Neuronal stem cell (in vitro differentiated cells): ENCODE data around the gene OR52W1. TPM values are rescaled to one million over a fixed set of nuclear protein-coding genes. Genes with fewer than 3 reads are reported as not detected.
A peak's percentile ranks its signal among the peaks of the same experiment; 100 is the strongest.

Experiments used
- DNase-seq: peaks from one replicate; pipeline ENCODE4 v3.0.0-alpha.2; 2013; ENCODE audit warnings: low spot score
- H2AFZ ChIP-seq: one replicate; pipeline ENCODE4 v1.6.1; 2013; ENCODE audit warnings: mild to moderate bottlenecking, low read length, inconsistent platforms
- H2AK5ac ChIP-seq: 2 replicates; pipeline ENCODE4 v1.6.1; 2013; ENCODE audit warnings: low read depth, mild to moderate bottlenecking, inconsistent platforms, low read length, moderate library complexity, mixed read lengths
- H2BK120ac ChIP-seq: 2 replicates; pipeline ENCODE4 v1.6.1; 2013; ENCODE audit warnings: low read depth, mild to moderate bottlenecking, inconsistent platforms, low read length, moderate library complexity, mixed read lengths
- H2BK12ac ChIP-seq: one replicate; pipeline ENCODE4 v1.6.1; 2013; ENCODE audit warnings: low read length, inconsistent platforms
- H2BK15ac ChIP-seq: 2 replicates; pipeline ENCODE4 v1.6.1; 2013; ENCODE audit warnings: mild to moderate bottlenecking, low read length, inconsistent platforms, mixed read lengths
- H2BK5ac ChIP-seq: one replicate; pipeline ENCODE4 v1.6.1; 2013; ENCODE audit warnings: inconsistent platforms, mild to moderate bottlenecking, low read length, moderate library complexity
- H3K14ac ChIP-seq: one replicate; pipeline ENCODE4 v1.6.1; 2013; ENCODE audit warnings: low read length, inconsistent platforms
- H3K18ac ChIP-seq: 2 replicates; pipeline ENCODE4 v1.6.1; 2013; ENCODE audit warnings: low read length, inconsistent platforms
- H3K23ac ChIP-seq: 2 replicates; pipeline ENCODE4 v1.6.1; 2013; ENCODE audit warnings: low read depth, mild to moderate bottlenecking, mixed read lengths, low read length, inconsistent platforms; ENCODE audit not compliant: poor library complexity
- H3K27ac ChIP-seq: replicated peaks from 3 replicates; pipeline ENCODE4 v1.5.1; 2013; ENCODE audit warnings: low read length, inconsistent platforms
- H3K27me3 ChIP-seq, 3 experiments: 2 replicates each; pipeline ENCODE4 v1.6.1; 2013; ENCODE audit warnings: low read length in 3 of 3, mild to moderate bottlenecking in 2 of 3, inconsistent platforms in 1 of 3, low read depth in 1 of 3, mixed read lengths in 1 of 3, moderate library complexity in 1 of 3; ENCODE audit not compliant: control insufficient read depth in 3 of 3, insufficient read depth in 3 of 3
- H3K36me3 ChIP-seq, 2 donors: replicated peaks in 1 of 2; 2 replicates each; pipeline ENCODE4 v1.6.1; 2013; ENCODE audit warnings: low read length in 2 of 2; ENCODE audit not compliant: control insufficient read depth in 2 of 2, insufficient read depth in 2 of 2
- H3K4ac ChIP-seq: 2 replicates; pipeline ENCODE4 v1.6.1; 2013; ENCODE audit warnings: inconsistent platforms, mild to moderate bottlenecking, low read length, moderate library complexity
- H3K4me1 ChIP-seq, 2 donors: 1 replicate in 1 of 2; 2 replicates in 1 of 2; pipeline ENCODE4 v1.6.1; 2013; ENCODE audit warnings: low read length in 2 of 2, low read depth in 1 of 2; ENCODE audit not compliant: control insufficient read depth in 2 of 2, insufficient read depth in 1 of 2
- H3K4me2 ChIP-seq: one replicate; pipeline ENCODE4 v1.6.1; 2013; ENCODE audit warnings: mild to moderate bottlenecking, low read length, inconsistent platforms; ENCODE audit not compliant: insufficient read depth, poor library complexity, severe bottlenecking
- H3K4me3 ChIP-seq, 2 donors: 2 replicates each; pipeline ENCODE4 v1.5.1; 2013; ENCODE audit warnings: low read length in 2 of 2, mild to moderate bottlenecking in 2 of 2, inconsistent platforms in 1 of 2, moderate library complexity in 1 of 2
- H3K79me1 ChIP-seq: one replicate; pipeline ENCODE4 v1.6.1; 2013; ENCODE audit warnings: low read depth, mild to moderate bottlenecking, inconsistent platforms, low read length, moderate library complexity
- H3K9ac ChIP-seq: one replicate; pipeline ENCODE4 v1.6.1; 2013; ENCODE audit warnings: mild to moderate bottlenecking, low read depth, low read length, inconsistent platforms; ENCODE audit not compliant: poor library complexity
- H3K9me3 ChIP-seq, 2 donors: replicated peaks in 1 of 2; 2 replicates each; pipeline versions ENCODE3 to v1.6.1; 2013; ENCODE audit warnings: low read length in 2 of 2, mild to moderate bottlenecking in 2 of 2, inconsistent platforms in 1 of 2, low read depth in 1 of 2, mixed read lengths in 1 of 2, moderate library complexity in 1 of 2; ENCODE audit not compliant: control insufficient read depth in 2 of 2, insufficient read depth in 1 of 2
- H4K8ac ChIP-seq: one replicate; pipeline ENCODE4 v1.6.1; 2013; ENCODE audit warnings: low read depth, mild to moderate bottlenecking, inconsistent platforms, low read length, moderate library complexity
- H4K91ac ChIP-seq: one replicate; pipeline ENCODE4 v1.6.1; 2013; ENCODE audit warnings: low read length, low read depth, mild to moderate bottlenecking, inconsistent platforms; ENCODE audit not compliant: poor library complexity
- WGBS, 2 donors: extraction: QIAGEN DNeasy Blood & Tissue Kit; methylation state at CpG; one replicate each; pipeline ENCODE4 v1.1.7; 2013; ENCODE audit warnings: missing lambda C conversion rate in 2 of 2, mixed read lengths in 1 of 2; ENCODE audit not compliant: insufficient read length in 2 of 2, insufficient replicate concordance in 1 of 2; ENCODE audit errors: extremely low coverage in 2 of 2; 5-methylcytosine and 5-hydroxymethylcytosine counted together
- polyA plus RNA-seq, 2 experiments: library from polyadenylated mRNA; stranded (reverse); fragments of 200-250 nt; gene quantifications; one replicate each; pipeline ENCODE4 v1.2.3, GENCODE V29; 2013

Gene OR52W1, protein sequence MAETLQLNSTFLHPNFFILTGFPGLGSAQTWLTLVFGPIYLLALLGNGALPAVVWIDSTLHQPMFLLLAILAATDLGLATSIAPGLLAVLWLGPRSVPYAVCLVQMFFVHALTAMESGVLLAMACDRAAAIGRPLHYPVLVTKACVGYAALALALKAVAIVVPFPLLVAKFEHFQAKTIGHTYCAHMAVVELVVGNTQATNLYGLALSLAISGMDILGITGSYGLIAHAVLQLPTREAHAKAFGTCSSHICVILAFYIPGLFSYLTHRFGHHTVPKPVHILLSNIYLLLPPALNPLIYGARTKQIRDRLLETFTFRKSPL
- not detected for polyA plus RNA-seq (2013, experiment 1 of 2)
- not detected for polyA plus RNA-seq (2013, experiment 2 of 2)

DNA sequence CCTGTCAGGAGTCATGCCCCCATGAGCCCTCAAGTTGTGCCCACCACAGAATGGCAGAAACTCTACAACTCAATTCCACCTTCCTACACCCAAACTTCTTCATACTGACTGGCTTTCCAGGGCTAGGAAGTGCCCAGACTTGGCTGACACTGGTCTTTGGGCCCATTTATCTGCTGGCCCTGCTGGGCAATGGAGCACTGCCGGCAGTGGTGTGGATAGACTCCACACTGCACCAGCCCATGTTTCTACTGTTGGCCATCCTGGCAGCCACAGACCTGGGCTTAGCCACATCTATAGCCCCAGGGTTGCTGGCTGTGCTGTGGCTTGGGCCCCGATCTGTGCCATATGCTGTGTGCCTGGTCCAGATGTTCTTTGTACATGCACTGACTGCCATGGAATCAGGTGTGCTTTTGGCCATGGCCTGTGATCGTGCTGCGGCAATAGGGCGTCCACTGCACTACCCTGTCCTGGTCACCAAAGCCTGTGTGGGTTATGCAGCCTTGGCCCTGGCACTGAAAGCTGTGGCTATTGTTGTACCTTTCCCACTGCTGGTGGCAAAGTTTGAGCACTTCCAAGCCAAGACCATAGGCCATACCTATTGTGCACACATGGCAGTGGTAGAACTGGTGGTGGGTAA lies at the start of gene OR52W1:
Gene OR52W1 (plus strand): TSS at position 51 of the 637 bp plus-strand sequence. CDS start 0 bp downstream, at position 51.
- H3K4me1 ChIP-seq, result no peaks in the 10 kb centered on the region
- peak within 1 kb of the TSS; percentile 37 for H2BK120ac ChIP-seq
- peak within 1 kb of the TSS; percentile 52 for H3K23ac ChIP-seq
- no peak within 1 kb of the TSS for H3K27ac ChIP-seq
- no peaks in the 10 kb centered on the region for H3K79me1 ChIP-seq
- no CpG with 5 or more reads among the region's 5 CpGs for WGBS, 2 donors
- no peak within 1 kb of the TSS for H3K9ac ChIP-seq
- peaks cover 0 to 5% (median 0%) of the 10 kb centered on the region in 3 experiments for H3K27me3 ChIP-seq
- no peak for DNase-seq
- no peak within 1 kb of the TSS for H2AFZ ChIP-seq
- H2AK5ac ChIP-seq, result peak within 1 kb of the TSS; percentile 9
- H3K9me3 ChIP-seq, result no peaks in the 10 kb centered on the region
- peak within 1 kb of the TSS; percentile 29 for H2BK5ac ChIP-seq
- no peak within 1 kb of the TSS for H4K91ac ChIP-seq
- peak within 1 kb of the TSS; percentile 21 for H3K14ac ChIP-seq
- H3K4me3 ChIP-seq, result peak within 1 kb of the TSS in 1 of 2 donors; percentile 56
- H2BK15ac ChIP-seq, result no peak within 1 kb of the TSS
- no peak within 1 kb of the TSS for H3K4me2 ChIP-seq
- H2BK12ac ChIP-seq, result peak within 1 kb of the TSS; percentile 76
- H3K4ac ChIP-seq, result no peak within 1 kb of the TSS
- no peak within 1 kb of the TSS for H3K18ac ChIP-seq
- H3K36me3 ChIP-seq, result peaks cover 0 to 6% of the 10 kb centered on the region in 2 donors
- no peak within 1 kb of the TSS for H4K8ac ChIP-seq

DNA sequence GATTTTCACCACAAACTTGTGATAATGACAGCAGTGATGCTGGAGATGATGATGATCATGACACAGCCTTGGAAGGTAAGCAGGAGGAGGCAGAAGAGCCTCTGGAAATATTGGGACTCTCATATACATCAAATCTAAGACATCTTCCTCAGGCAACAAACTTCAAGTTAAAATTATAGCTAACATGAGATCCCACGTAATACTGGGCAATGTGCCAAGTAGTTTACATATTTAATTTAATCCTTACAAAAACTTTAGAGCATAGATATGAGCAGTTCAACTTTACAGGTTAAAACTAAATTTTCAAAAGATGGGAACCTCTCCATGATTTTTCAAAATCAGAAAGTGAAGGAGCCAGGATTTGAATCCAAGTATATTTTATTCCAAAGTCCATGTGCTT lies 47.9 kb upstream of the OR52W1 start:
- no peak overlapping the region for H4K91ac ChIP-seq
- no peak overlapping the region for H3K27ac ChIP-seq
- H3K79me1 ChIP-seq, result no peaks in the 10 kb centered on the region
- no peaks in the 10 kb centered on the region for H3K4me1 ChIP-seq
- H4K8ac ChIP-seq, result no peak overlapping the region
- no peak overlapping the region for H2BK15ac ChIP-seq
- no peak overlapping the region for H3K9ac ChIP-seq
- DNase-seq, result no peak
- H3K18ac ChIP-seq, result no peak overlapping the region
- no peaks in the 10 kb centered on the region for H3K36me3 ChIP-seq
- H3K14ac ChIP-seq, result no peak overlapping the region
- no peak overlapping the region for H3K4ac ChIP-seq
- no peak overlapping the region for H2BK12ac ChIP-seq
- H2AK5ac ChIP-seq, result no peak overlapping the region
- H3K27me3 ChIP-seq, result no peaks in the 10 kb centered on the region
- H3K4me2 ChIP-seq, result no peak overlapping the region
- no peak overlapping the region for H2AFZ ChIP-seq
- no peak overlapping the region for H3K4me3 ChIP-seq
- no peak overlapping the region for H2BK5ac ChIP-seq
- H2BK120ac ChIP-seq, result no peak overlapping the region
- no peak overlapping the region for H3K23ac ChIP-seq
- WGBS, 2 donors, result no CpG with 5 or more reads among the region's 1 CpG
- no peaks in the 10 kb centered on the region for H3K9me3 ChIP-seq

DNA sequence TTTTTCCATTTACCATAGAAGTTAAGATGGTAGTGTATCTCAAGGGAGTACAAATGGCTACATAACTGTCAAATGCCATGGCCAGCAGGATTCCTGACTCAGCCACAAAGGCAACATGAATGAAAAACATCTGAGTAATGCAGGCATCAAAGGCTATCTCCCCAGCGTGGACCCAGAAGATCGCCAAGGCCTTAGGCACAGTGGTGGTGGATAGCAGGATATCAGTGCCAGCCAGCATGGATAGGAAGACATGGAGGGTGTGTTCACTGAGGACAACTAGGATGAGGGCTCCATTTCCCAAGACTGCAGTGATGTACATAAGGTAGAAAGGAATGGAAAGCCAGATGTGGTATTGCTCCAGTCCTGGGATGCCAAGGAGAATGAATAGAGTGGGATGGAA lies 46.9 kb upstream of the OR52W1 start:
- Histone ChIP-seq H3K4me2 (no peak overlapping the region), H2BK12ac (no peak overlapping the region), H3K4ac (no peak overlapping the region), H3K9me3 (no peaks in the 10 kb centered on the region), H3K14ac (no peak overlapping the region), H2BK15ac (no peak overlapping the region), H2AFZ (no peak overlapping the region), H3K27me3 (no peaks in the 10 kb centered on the region), H4K8ac (no peak overlapping the region), H4K91ac (no peak overlapping the region), H3K27ac (no peak overlapping the region), H2BK5ac (no peak overlapping the region), H3K4me3 (no peak overlapping the region), H3K36me3 (no peaks in the 10 kb centered on the region), H2BK120ac (no peak overlapping the region), H3K9ac (no peak overlapping the region), H3K18ac (no peak overlapping the region), H3K79me1 (no peaks in the 10 kb centered on the region), H3K23ac (no peak overlapping the region), H2AK5ac (no peak overlapping the region), H3K4me1 (peaks cover 0 to 3% of the 10 kb centered on the region in 2 donors)
- no CpG with 5 or more reads among the region's 2 CpGs for WGBS, 2 donors
- DNase-seq, result no peak

DNA sequence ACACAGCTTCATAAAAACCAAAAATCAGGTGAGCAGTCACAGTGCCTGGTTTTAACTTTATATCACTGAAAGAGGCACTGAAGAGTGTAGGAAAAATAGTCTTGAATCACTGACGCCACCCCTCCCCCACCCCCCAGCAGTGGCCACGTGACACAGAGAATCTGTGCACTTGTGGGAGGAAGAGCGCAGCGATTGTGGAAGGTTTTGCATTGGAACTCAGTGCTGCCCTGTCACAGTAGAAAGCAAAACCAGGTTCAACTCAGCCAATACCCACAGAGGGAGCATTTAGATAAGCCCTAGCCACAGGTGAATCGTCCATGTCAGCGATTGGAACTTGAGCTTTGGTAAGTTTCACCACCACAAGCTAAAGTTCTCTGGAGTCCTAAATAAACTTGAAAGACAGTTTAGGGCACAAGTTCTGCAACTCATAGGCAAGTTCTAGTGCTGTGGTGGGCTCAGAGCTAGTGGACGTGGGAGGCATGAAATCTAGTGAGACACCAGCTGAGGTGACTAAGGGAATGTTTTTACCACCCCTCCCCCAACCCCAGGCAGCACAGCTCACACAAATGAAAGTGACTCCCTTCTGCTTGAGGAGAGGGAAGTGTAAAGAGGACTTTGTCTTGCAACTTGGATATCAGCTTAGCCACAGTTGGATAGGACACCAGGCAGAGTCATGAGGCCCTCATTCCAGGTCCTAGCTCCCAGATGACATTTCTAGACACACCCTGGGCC lies 42.2 kb upstream of the OR52W1 start:
- Histone ChIP-seq H3K18ac (no peak overlapping the region), H2BK12ac (no peak overlapping the region), H2BK5ac (no peak overlapping the region), H3K14ac (no peak overlapping the region), H3K4me1 (peaks cover 0 to 4% of the 10 kb centered on the region in 2 donors), H3K9ac (no peak overlapping the region), H2BK15ac (no peak overlapping the region), H4K8ac (no peak overlapping the region), H3K4ac (no peak overlapping the region), H3K27ac (no peak overlapping the region), H3K4me2 (no peak overlapping the region), H2AK5ac (no peak overlapping the region), H3K4me3 (no peak overlapping the region), H2AFZ (peak overlapping the region; percentile 8), H3K23ac (no peak overlapping the region), H3K79me1 (no peaks in the 10 kb centered on the region), H3K27me3 (no peaks in the 10 kb centered on the region), H4K91ac (no peak overlapping the region), H3K9me3 (no peaks in the 10 kb centered on the region), H3K36me3 (no peaks in the 10 kb centered on the region), H2BK120ac (no peak overlapping the region)
- no CpG with 5 or more reads among the region's 7 CpGs for WGBS, 2 donors
- no peak for DNase-seq
